Duodenal mucosa (tissue), 2 donors: ENCODE measurements around the gene FMO2.

Source experiments
- H3K27ac ChIP-seq: one replicate; pipeline ENCODE4 v1.7.0; 2013; ENCODE audit warnings: low read depth, low read length
- H3K27me3 ChIP-seq, 2 donors: one replicate each; pipeline ENCODE4 v1.7.0; 2013; ENCODE audit warnings: low read length in 2 of 2, control low read depth in 1 of 2; ENCODE audit not compliant: insufficient read depth in 2 of 2, control insufficient read depth in 1 of 2
- H3K36me3 ChIP-seq, 2 donors: one replicate each; pipeline ENCODE4 v1.7.0; 2013; ENCODE audit warnings: low read length in 2 of 2, control low read depth in 1 of 2; ENCODE audit not compliant: insufficient read depth in 2 of 2, control insufficient read depth in 1 of 2
- H3K4me1 ChIP-seq, 2 donors: one replicate each; pipeline ENCODE4 v1.7.0; 2013; ENCODE audit warnings: low read length in 2 of 2, control low read depth in 1 of 2; ENCODE audit not compliant: insufficient read depth in 2 of 2, control insufficient read depth in 1 of 2
- H3K4me3 ChIP-seq, 2 donors: one replicate each; pipeline ENCODE4 v1.7.0; 2013; ENCODE audit warnings: low read length in 2 of 2, low read depth in 1 of 2
- H3K9ac ChIP-seq, 2 donors: one replicate each; pipeline ENCODE4 v1.7.0; 2013; ENCODE audit warnings: low read length in 2 of 2, low read depth in 1 of 2
- H3K9me3 ChIP-seq, 2 donors: one replicate each; pipeline ENCODE4 v1.7.0; 2013; ENCODE audit warnings: low read length in 2 of 2, control low read depth in 1 of 2; ENCODE audit not compliant: control insufficient read depth in 1 of 2

FMO2 gene

DNA sequence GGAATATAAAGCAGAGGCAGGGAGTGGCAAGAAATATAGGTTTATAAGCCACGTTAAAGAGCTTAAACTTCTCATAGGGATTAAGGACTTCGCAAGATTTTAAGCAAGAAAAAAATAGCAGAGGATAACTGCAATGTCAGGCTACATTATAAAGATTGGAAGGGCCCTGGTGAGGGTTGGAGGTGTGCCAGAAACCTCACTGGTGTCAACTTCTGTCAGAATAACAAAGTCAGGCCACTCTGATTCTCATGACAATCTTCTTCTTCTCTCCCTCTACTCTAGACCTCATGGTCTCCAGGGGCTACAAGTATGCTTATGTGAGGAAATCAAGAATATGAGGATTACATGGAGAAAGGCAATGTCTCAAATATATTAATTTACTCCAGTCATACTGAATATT, 32.6 kb upstream of the FMO2 start:
- no peak overlapping the region for H3K27ac ChIP-seq
- no peaks in the 10 kb centered on the region for H3K27me3 ChIP-seq
- H3K4me1 ChIP-seq, result no peaks in the 10 kb centered on the region
- no peak overlapping the region for H3K9ac ChIP-seq
- no peaks in the 10 kb centered on the region for H3K36me3 ChIP-seq
- no peaks in the 10 kb centered on the region for H3K9me3 ChIP-seq
- no peak overlapping the region for H3K4me3 ChIP-seq

DNA sequence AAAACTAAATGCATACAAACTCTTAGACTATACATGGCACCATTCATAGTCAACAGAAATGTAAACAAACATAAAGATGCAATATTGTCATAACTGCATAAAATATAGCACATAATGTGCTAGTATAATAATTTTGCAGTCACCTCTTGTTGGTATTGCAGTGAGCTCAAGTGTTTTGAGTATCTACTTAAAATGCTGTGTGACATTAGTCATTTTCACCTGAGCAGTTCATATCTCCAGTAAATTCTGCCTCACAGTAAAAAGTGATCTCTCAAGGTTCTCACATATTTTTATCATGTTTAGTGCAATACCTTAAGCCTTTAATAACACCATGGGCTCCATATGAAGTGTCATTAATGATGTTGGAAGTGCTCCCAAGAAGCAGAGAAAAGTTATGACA, 29.6 kb upstream of the FMO2 start:
- Histone ChIP-seq H3K27ac (no peak overlapping the region), H3K9me3 (peaks cover 0 to 4% of the 10 kb centered on the region in 2 donors), H3K4me1 (peaks cover 0 to 9% of the 10 kb centered on the region in 2 donors), H3K9ac (no peak overlapping the region), H3K36me3 (no peaks in the 10 kb centered on the region), H3K4me3 (no peak overlapping the region), H3K27me3 (no peaks in the 10 kb centered on the region)

- H3K36me3 ChIP-seq, result no peaks in the 10 kb centered on the region
- H3K4me1 ChIP-seq, result peaks cover 0 to 20% of the 10 kb centered on the region in 2 donors
- no peak overlapping the region for H3K4me3 ChIP-seq
- no peak overlapping the region for H3K27ac ChIP-seq
- H3K27me3 ChIP-seq, result no peaks in the 10 kb centered on the region
- peaks cover 0 to 4% of the 10 kb centered on the region in 2 donors for H3K9me3 ChIP-seq
- H3K9ac ChIP-seq, result no peak overlapping the region
Observed at GRCh38 chr1:171158096-171158495, 27.0 kb upstream of the FMO2 start.

- Histone ChIP-seq H3K36me3 (no peaks in the 10 kb centered on the region), H3K9me3 (peaks cover 0 to 4% of the 10 kb centered on the region in 2 donors), H3K27ac (no peak overlapping the region), H3K4me1 (peaks cover 0 to 20% of the 10 kb centered on the region in 2 donors), H3K27me3 (no peaks in the 10 kb centered on the region), H3K4me3 (no peak overlapping the region), H3K9ac (no peak overlapping the region)
Observed at GRCh38 chr1:171158551-171158950, 26.5 kb upstream of the FMO2 start.

DNA sequence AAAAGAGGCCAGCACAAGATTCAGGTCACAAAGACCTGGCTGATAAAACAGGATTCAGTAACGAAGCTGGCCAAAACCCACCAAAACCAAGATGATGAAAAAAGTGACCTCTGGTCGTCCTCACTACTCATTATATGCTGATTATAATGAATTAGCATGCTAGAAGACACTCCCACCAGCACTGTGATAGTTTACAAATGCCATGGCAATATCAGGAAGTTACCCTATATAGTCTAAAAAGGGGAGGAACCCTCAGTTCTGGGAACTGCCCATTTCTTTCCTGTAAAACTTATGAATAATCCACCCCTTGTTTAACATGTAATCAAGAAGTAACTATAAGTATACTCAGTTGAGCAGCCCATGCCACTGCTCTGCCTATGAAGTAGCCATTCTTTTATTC, 26.0 kb upstream of the FMO2 start:
- no peaks in the 10 kb centered on the region for H3K27me3 ChIP-seq
- no peak overlapping the region for H3K27ac ChIP-seq
- no peak overlapping the region for H3K9ac ChIP-seq
- no peaks in the 10 kb centered on the region for H3K36me3 ChIP-seq
- peaks cover 0 to 4% of the 10 kb centered on the region in 2 donors for H3K9me3 ChIP-seq
- H3K4me3 ChIP-seq, result no peak overlapping the region
- H3K4me1 ChIP-seq, result peaks cover 0 to 20% of the 10 kb centered on the region in 2 donors

DNA sequence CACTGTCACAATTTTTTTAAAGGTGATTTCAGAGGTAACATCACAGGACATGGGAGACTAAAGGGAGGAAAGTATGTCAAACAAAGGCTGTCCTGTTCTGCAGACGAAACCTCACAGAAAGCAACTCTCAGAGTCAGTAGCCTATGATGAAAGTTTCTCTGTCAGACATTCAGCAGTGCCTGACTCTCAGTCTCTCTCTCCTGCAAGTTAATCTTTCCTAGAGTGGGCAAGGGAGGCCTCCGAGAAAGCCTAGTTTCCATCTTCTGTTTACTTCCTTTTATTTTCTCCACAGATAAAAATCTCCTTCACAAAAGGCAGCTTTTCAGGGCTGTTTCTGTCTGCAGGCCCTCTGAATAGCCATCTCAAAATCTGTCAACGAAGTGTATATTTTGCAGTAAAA, 24.9 kb upstream of the FMO2 start:
- peaks cover 0 to 4% of the 10 kb centered on the region in 2 donors for H3K9me3 ChIP-seq
- H3K27me3 ChIP-seq, result no peaks in the 10 kb centered on the region
- H3K4me1 ChIP-seq, result peaks cover 0 to 20% of the 10 kb centered on the region in 2 donors
- H3K36me3 ChIP-seq, result no peaks in the 10 kb centered on the region
- no peak overlapping the region for H3K9ac ChIP-seq
- no peak overlapping the region for H3K4me3 ChIP-seq
- no peak overlapping the region for H3K27ac ChIP-seq

GRCh38 chr1:171160639-171161354, 24.3 kb upstream of the FMO2 start:
- peaks cover 0 to 20% of the 10 kb centered on the region in 2 donors for H3K4me1 ChIP-seq
- H3K9me3 ChIP-seq, result peaks cover 0 to 4% of the 10 kb centered on the region in 2 donors
- H3K36me3 ChIP-seq, result no peaks in the 10 kb centered on the region
- H3K27me3 ChIP-seq, result no peaks in the 10 kb centered on the region
- H3K27ac ChIP-seq, result peak overlapping the region; percentile 18
- H3K9ac ChIP-seq, result no peak overlapping the region
- H3K4me3 ChIP-seq, result no peak overlapping the region

GRCh38 chr1:171161431-171161830, 23.7 kb upstream of the FMO2 start:
- Histone ChIP-seq H3K4me1 (peaks cover 0 to 20% of the 10 kb centered on the region in 2 donors), H3K36me3 (no peaks in the 10 kb centered on the region), H3K27me3 (no peaks in the 10 kb centered on the region), H3K9me3 (peaks cover 0 to 4% of the 10 kb centered on the region in 2 donors), H3K9ac (no peak overlapping the region), H3K27ac (no peak overlapping the region), H3K4me3 (no peak overlapping the region)

DNA sequence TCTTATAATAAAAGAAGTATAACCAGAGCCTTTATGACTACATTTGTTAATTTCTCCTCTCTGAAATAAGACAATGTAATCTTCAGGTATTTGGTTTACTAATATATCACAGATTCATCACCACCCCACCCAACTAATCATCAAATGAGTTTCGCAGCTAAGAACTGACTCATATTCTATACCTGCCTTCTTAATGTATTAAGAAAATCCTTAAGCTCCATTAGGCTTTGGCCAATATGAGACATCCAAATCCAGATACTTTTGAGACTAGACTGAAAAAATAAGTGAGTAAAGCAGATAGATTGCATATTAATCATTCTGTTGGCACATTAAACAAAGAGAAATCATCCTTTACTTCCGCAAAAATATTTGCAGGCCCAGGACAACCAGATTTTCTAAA, 18.7 kb upstream of the FMO2 start:
- Histone ChIP-seq H3K9me3 (no peaks in the 10 kb centered on the region), H3K9ac (no peak overlapping the region), H3K27me3 (no peaks in the 10 kb centered on the region), H3K4me3 (no peak overlapping the region), H3K27ac (no peak overlapping the region), H3K4me1 (peaks cover 0 to 2% of the 10 kb centered on the region in 2 donors), H3K36me3 (no peaks in the 10 kb centered on the region)

- Histone ChIP-seq H3K4me3 (no peak overlapping the region), H3K27ac (no peak overlapping the region), H3K4me1 (peaks cover 0 to 5% of the 10 kb centered on the region in 2 donors), H3K27me3 (no peaks in the 10 kb centered on the region), H3K36me3 (no peaks in the 10 kb centered on the region), H3K9me3 (no peaks in the 10 kb centered on the region), H3K9ac (no peak overlapping the region)
Observed at GRCh38 chr1:171167785-171168184, 17.3 kb upstream of the FMO2 start.
